Nephron progenitor cell (in vitro differentiated cells): Measurements from ENCODE around the gene CCDC7.
"Not testable (repeated sequence)": the region's sequence is repeated elsewhere in the genome, so short reads cannot be mapped to it uniquely, and the experiment has no call there.

ENCODE experiments used
- DNase-seq: peaks from one replicate; pipeline ENCODE4 v3.0.0; 2021
- H3K27ac Mint-ChIP-seq: 2 replicates; pipeline ENCODE4 v1.8.0; 2021; ENCODE audit warnings: mild to moderate bottlenecking, moderate library complexity, mixed read lengths
- H3K27me3 Mint-ChIP-seq: 2 replicates; pipeline ENCODE4 v1.8.0; 2021; ENCODE audit warnings: mild to moderate bottlenecking, low read depth, mixed read lengths; ENCODE audit not compliant: poor library complexity
- H3K36me3 Mint-ChIP-seq: 2 replicates; pipeline ENCODE4 v1.8.0; 2021; ENCODE audit warnings: low read depth, mixed read lengths
- H3K4me1 Mint-ChIP-seq: 2 replicates; pipeline ENCODE4 v1.8.0; 2021; ENCODE audit warnings: mixed read lengths
- H3K4me3 Mint-ChIP-seq: 2 replicates; pipeline ENCODE4 v1.8.0; 2021; ENCODE audit warnings: mild to moderate bottlenecking, moderate library complexity, mixed read lengths
- H3K9me3 Mint-ChIP-seq: 2 replicates; pipeline ENCODE4 v1.8.0; 2021; ENCODE audit warnings: mild to moderate bottlenecking, moderate library complexity, mixed read lengths
- CTCF ChIP-seq: fragments of 200-600 bp; sonication (generic); IDR thresholded peaks from 2 replicates; pipeline ENCODE4 v1.5.0; 2021; ENCODE audit warnings: antibody characterized with exemption

The CCDC7 gene

GRCh38 chr10:32445740-32446535 lies at the start of gene CCDC7:
CCDC7 (plus strand) TSS chr10:32446140; CDS start chr10:32451643, 5,503 bp downstream.
- DNase-seq = peak; percentile 74
- Mint-ChIP-seq H3K4me3 (peak within 1 kb of the TSS; percentile 93), H3K9me3 (peaks cover 4% of the 10 kb centered on the region), H3K27me3 (peaks cover 13% of the 10 kb centered on the region), H3K27ac (peak within 1 kb of the TSS; percentile 96), H3K36me3 (no peaks in the 10 kb centered on the region), H3K4me1 (peaks cover 14% of the 10 kb centered on the region)
- peak; percentile 2 for TF ChIP-seq CTCF

DNA sequence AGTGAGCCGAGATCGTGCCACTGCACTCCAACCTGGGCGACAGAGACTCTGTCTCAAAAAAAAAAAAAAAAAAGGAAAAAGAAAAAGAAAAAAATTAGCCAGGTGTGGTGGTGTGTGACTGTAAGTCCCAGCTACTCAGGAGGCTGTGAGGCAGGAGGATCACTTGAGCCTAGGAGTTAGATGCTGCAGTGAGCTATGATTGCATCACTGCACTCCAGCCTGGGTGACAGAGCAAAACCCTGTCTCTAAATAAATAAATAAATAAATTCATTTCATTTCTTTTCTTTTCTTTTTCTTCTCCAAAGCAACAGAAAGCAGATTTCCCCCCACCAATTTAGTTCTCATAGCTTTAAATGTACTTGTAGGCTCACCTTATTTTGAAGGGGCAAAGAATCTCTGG lies 48.8 kb upstream of the CCDC7 start:
- not testable (repeated sequence) for H3K4me1 Mint-ChIP-seq, H3K27me3 Mint-ChIP-seq, H3K9me3 Mint-ChIP-seq, H3K36me3 Mint-ChIP-seq, DNase-seq, H3K27ac Mint-ChIP-seq, H3K4me3 Mint-ChIP-seq

DNA sequence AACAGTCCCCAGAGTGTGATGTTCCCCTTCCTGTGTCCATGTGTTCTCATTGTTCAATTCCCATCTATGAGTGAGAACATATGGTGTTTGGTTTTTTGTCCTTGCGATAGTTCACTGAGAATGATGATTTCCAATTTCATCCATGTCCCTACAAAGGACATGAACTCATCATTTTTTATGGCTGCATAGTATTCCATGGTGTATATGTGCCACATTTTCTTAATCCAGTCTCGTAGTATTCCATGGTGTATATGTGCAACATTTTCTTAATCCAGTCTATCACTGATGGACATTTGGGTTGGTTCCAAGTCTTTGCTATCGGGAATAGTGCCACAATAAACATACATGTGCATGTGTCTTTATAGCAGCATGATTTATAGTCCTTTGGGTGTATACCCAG lies 46.2 kb upstream of the CCDC7 start:
- not testable (repeated sequence) for H3K9me3 Mint-ChIP-seq, H3K4me3 Mint-ChIP-seq, H3K27ac Mint-ChIP-seq, H3K27me3 Mint-ChIP-seq, H3K36me3 Mint-ChIP-seq, H3K4me1 Mint-ChIP-seq, DNase-seq

- no peak for DNase-seq
- no peak overlapping the region for H3K27ac Mint-ChIP-seq
- TF ChIP-seq CTCF = no peak
- no peaks in the 10 kb centered on the region for H3K4me1 Mint-ChIP-seq
- no peaks in the 10 kb centered on the region for H3K36me3 Mint-ChIP-seq
- no peak overlapping the region for H3K4me3 Mint-ChIP-seq
- no peaks in the 10 kb centered on the region for H3K9me3 Mint-ChIP-seq
- H3K27me3 Mint-ChIP-seq = peaks cover 6% of the 10 kb centered on the region
Measured at GRCh38 chr10:32400961-32401360, 45.0 kb upstream of the CCDC7 start.

- TF ChIP-seq CTCF = no peak
- H3K27ac Mint-ChIP-seq = no peak overlapping the region
- peaks cover 6% of the 10 kb centered on the region for H3K27me3 Mint-ChIP-seq
- H3K36me3 Mint-ChIP-seq = no peaks in the 10 kb centered on the region
- H3K9me3 Mint-ChIP-seq = no peaks in the 10 kb centered on the region
- no peak overlapping the region for H3K4me3 Mint-ChIP-seq
- no peak for DNase-seq
- H3K4me1 Mint-ChIP-seq = no peaks in the 10 kb centered on the region
Measured at GRCh38 chr10:32402499-32402898, 43.4 kb upstream of the CCDC7 start.

- no peak for TF ChIP-seq CTCF
- H3K27me3 Mint-ChIP-seq = peaks cover 6% of the 10 kb centered on the region
Measured at GRCh38 chr10:32403091-32403490, 42.8 kb upstream of the CCDC7 start.

DNA sequence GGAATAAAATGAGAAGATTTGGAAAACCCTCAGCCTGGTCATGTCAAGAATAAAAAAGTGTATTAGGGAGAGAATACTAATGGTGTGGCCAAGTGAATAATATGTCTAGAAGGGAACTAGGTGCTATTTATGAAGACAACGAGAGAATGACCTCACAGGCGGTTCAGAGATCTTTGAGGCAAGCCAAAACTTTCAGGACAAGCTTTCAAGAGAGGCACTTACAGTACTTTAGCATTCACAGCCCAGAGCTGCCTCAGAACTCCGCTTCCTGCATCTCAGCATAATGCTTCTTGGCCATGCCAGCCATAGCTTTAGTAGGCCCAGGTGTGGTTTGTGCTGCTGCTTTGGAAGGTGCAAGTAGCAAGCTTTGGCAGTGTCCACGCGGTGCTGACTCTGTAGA lies 37.2 kb upstream of the CCDC7 start:
- H3K27me3 Mint-ChIP-seq = peaks cover 6% of the 10 kb centered on the region
- no peaks in the 10 kb centered on the region for H3K36me3 Mint-ChIP-seq
- H3K4me3 Mint-ChIP-seq = no peak overlapping the region
- H3K9me3 Mint-ChIP-seq = no peaks in the 10 kb centered on the region
- TF ChIP-seq CTCF = no peak
- DNase-seq = no peak
- H3K27ac Mint-ChIP-seq = no peak overlapping the region
- no peaks in the 10 kb centered on the region for H3K4me1 Mint-ChIP-seq

More at GRCh38 chr10:32403091-32403490, 42.8 kb upstream of the CCDC7 start:
- Mint-ChIP-seq H3K4me1 (no peaks in the 10 kb centered on the region), H3K4me3 (no peak overlapping the region), H3K27ac (no peak overlapping the region), H3K36me3 (no peaks in the 10 kb centered on the region), H3K9me3 (no peaks in the 10 kb centered on the region)
- DNase-seq = no peak
